Stimulated activated CD4-positive, alpha-beta T cell treated with anti-CD3 and anti-CD28 coated beads, Interleukin-1b, Interleukin-23, amount 100 ng/mL, for 1 hour (primary cell): Measurements from ENCODE around the gene RNH1.
A peak's percentile ranks its signal among the peaks of the same experiment; 100 is the strongest.

Experiments used
- DNase-seq, 2 donors: peaks; one replicate each; pipeline ENCODE4 v3.0.0-alpha.2; 2020; ENCODE audit warnings: low read depth in 2 of 2

RNH1 gene

DNA sequence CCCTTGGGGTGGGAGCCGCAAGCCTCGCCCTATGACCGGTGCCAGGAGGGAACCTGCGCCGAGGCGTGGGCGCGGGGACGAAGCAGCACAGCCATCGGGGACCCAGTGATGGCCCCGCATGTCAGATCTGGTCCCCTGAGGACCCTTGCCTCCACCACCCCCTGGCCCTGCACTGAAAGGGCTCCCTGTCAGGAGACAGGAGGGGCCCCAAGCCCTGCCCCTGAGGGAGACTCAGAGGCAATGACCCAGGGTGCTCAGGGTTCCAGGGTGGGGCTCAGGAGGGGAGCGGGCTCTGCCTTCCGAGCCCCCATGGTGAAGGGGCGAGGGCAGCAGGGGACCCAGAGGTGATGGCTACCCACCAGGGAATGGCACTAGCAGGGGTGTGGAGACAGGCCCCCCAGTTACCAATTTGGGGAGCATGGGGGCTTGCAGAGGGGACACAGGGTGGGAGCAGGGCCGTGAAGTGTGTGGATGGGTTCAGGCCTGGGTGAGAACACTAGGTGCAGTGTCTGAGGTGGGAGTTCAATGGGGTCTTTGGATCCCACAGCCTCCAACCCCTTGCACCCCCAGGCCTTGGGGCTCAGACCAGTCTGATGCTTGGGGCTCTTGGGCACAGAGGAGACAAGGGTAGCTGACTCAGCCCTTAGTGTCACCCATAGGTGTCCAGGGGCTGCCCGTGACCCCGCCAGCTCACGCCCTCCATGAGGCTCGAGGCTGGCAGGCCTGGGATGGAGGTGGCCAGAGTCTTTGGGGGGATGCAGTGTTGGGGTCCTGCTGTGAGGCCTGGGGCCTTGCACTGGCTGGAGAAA, 30.8 kb upstream of the RNH1 start:
- DNase-seq = no peak

DNA sequence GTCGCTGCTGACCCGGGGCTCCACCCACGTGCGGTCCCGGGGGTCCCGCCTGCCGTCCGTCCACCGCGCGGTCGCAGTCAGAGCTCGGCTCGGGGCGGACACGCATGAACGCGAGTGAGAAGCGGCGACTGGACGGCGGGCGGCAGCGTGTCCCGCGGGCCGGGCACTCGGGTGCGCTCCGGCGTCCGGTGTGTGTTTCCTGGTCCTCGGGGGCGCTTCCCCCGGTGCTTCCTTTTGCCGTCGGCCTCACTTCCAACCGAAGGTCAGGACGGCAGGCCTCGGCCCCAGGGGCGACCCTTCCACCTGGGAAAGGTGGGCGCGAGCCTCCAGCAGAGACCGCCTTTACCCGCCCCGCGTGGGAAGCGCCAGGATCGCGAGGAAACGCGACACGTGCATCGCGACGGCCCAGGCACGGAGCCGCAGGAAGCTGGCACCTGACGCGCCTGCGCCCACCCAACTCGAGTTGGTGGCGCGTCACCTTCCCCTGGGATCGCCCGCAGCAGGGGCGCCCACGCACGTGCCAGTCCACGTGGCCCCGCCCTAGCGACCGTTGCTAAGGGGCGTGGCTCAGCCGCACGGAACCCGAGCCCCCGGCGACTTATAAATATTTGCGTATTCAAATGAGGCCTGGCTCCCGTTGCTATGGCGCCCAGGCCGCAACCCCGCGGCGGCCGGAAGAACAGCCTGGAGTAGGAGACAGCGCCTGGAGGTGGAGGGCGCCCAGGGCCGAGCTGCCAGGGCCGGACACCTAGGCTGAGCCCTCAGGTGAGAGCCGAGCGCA, 30.0 kb upstream of the RNH1 start, which contains the start of gene LRRC56:
Gene LRRC56 (plus strand): TSS at position 687 of the 781 bp plus-strand sequence. CDS start 3,158 bp downstream, outside the sequence.
- peak; percentile 77 to 87 for DNase-seq

DNA sequence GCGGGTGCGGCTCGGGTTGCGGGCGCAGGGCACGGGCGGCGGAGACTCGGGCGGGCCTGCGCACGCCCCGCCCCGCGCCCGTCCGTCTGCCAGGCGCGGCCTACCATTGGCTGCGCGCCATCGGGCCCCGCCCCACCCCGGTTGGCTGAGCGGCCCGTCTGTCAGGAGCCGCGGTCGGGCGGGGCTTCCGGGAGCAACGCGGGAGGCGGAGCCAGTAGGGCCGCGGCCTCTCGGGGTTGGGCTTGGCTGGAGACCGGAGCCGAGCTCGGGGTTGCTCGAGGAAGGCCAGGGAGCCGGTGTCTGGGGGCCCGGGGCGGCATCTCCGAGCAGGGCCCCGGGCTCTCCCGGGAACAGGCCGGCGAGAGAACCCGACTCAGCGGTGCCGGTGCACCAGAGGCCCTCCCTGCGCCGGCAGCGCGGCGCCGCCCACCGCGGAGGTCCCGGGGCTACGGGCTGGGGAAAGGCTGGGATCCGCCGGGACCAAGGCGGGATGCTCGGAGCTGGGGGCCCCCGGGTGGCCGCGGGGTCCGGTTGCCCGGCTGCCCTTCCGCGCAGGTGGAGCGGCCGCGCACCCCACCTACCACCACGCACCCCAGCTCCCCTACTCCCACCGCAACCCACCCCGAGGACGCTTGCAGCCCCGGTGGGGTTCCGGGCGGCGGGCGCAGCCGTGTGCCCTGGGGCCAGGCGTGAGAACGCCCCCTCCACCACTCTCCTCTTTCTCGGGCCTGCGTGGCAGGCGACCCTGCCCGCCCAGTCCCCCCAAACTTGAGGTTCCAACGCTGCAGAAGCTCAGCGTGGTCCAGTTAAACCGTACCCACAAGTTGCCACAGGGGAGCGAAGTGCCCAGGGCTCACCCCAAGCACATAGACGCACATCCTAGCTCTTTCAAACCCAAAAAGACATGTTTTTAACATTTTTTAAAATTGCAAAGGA, 28.7 kb upstream of the RNH1 start, which contains the start of gene HRAS:
Gene HRAS (minus strand): TSS at position 58 of the 936 bp plus-strand sequence.
- DNase-seq = peak; percentile 93 to 95

DNA sequence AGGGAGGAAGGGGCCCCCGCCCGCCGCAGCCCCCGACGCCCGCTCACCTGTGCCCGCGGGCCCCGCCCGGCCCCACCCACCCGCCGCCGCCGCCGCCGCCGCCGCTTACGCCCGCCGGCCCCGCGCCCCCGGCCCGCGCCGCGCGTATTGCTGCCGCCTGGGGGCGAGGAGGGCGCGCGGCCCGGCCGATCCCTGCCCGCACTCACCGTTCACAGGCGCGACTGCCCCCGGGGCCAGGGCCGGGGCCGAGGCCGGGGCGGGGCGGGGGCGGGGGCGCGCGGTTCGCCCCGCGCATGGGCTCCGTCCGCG, 28.1 kb upstream of the RNH1 start:
- DNase-seq = no peak

DNA sequence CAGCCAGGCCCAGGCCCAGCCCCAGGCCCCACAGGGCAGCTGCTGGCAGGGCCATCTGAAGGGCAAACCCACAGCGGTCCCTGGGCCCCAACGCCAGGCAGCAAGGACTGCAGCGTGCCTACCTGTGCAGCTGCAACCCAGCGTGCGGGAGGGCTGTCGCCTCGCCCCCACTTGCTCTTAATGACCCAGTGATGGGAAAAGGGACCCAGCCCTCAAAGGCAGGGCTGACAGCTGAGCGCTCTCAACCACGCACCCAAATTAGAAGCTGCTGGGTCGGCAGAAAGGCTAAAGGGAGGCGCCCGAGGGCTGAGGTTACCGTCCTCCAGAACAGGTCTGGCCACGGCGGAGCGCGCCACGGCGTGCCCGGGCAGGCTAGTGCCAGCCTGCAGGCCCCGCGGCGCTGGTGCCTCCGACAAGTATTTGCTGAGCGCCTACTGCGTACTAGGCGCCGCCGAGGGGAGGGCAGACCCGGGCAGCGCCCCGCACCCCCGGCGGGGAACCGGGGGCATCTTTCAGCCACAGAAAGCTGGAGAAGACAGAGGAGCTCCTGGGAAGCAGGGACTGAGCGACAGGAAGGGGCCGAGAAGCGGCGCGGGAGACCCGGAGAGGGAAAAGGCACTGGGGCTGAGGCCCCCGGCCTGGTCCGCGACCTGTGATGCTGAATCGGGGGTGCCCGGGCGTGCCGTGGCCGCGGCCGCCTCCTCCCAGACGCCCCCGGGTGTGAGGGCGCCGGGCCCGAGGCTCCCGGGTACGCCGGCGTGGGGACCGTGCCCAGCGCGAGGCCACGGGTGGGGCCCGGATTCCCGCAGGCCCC, 27.6 kb upstream of the RNH1 start:
- no peak for DNase-seq

DNA sequence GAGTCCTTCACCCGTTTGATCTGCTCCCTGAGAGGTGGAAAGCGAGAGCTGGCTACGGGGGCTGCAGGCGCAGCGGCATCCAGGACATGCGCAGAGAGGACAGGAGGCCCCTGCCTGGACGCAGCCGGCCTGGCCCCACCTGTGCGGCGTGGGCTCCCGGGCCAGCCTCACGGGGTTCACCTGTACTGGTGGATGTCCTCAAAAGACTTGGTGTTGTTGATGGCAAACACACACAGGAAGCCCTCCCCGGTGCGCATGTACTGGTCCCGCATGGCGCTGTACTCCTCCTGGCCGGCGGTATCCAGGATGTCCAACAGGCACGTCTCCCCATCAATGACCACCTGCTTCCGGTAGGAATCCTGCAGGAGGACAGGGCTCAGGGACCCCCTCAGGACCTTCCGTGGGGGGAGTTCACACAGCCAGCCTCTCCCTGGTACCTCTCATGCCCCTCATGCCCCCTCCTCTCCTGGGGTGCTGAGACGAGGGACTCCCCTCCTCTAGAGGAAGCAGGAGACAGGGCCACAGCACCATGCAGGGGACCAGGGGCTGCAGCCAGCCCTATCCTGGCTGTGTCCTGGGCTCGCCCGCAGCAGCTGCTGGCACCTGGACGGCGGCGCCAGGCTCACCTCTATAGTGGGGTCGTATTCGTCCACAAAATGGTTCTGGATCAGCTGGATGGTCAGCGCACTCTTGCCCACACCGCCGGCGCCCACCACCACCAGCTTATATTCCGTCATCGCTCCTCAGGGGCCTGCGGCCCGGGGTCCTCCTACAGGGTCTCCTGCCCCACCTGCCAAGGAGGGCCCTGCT, 26.7 kb upstream of the RNH1 start:
- no peak for DNase-seq

DNA sequence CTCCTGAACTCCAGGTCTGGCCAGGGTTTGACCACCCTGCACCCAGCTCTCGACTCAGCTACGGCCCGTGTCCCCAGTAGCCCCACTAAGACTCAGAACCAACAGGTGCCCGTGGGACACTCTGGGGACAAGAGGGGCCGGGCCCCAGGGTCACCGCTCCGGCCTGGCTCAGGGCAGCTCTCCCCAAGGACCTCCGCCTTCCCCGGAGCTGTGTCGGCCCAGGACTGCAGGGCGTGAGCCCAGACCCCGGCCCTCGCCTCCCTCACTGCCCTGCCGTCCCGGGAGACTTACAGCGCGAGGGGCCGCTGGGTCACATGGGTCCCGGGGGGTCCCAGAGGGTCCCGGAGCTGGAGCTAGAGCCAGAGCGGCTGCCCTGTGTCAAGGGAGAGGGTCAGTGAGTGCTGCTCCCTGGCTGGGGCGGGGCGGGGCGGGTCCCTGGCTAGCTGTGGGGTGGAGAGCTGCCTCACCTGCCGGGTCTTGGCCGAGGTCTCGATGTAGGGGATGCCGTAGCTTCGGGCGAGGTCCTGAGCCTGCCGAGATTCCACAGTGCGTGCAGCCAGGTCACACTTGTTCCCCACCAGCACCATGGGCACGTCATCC, 26.0 kb upstream of the RNH1 start:
- DNase-seq = no peak

DNA sequence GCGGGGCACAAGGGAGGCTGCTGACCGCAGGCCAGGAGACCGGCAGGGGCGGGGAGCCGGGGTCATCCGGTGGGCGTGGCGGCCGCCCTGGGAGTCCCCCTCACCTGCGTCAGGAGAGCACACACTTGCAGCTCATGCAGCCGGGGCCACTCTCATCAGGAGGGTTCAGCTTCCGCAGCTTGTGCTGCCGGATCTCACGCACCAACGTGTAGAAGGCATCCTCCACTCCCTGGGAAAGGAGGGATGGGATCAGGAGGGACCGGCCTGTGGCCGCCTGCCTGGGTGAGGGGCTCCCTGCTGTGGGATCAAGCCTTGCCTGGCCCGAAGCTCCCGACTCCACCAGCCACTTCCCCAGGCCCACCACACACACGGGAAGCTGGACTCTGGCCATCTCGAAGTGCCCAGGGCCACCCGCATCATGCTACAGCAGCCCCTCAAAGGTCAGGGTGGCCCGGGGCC, 25.5 kb upstream of the RNH1 start:
- DNase-seq = no peak

DNA sequence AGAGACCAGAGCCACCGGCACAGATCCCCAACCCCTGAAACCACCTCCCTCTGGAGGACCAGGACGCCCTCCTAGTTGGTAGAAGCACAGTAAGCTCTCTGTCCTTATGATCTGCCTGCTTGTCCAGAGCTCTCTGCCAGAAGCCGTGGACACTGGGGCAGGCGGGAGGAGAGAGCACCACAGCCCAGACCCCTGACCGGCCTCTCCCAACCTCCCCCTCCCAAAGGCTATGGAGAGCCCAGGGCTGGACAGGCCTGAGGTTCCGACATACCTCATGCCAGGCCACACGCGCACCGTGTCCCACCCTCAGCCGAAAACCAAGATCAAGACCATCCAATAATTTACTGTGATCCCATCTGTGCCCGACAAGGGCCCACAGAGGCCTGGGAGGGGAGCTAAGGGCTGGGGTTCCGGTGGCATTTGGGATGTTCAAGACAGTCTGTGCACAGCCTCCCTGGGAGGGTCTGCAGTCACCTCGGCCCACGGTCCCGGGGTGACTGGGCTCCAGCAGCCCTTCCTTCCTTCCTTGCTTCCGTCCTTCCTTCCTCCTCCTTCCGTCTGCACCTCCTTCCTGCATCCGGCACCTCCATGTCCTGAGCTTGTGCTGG, 25.0 kb upstream of the RNH1 start:
- DNase-seq = no peak

DNA sequence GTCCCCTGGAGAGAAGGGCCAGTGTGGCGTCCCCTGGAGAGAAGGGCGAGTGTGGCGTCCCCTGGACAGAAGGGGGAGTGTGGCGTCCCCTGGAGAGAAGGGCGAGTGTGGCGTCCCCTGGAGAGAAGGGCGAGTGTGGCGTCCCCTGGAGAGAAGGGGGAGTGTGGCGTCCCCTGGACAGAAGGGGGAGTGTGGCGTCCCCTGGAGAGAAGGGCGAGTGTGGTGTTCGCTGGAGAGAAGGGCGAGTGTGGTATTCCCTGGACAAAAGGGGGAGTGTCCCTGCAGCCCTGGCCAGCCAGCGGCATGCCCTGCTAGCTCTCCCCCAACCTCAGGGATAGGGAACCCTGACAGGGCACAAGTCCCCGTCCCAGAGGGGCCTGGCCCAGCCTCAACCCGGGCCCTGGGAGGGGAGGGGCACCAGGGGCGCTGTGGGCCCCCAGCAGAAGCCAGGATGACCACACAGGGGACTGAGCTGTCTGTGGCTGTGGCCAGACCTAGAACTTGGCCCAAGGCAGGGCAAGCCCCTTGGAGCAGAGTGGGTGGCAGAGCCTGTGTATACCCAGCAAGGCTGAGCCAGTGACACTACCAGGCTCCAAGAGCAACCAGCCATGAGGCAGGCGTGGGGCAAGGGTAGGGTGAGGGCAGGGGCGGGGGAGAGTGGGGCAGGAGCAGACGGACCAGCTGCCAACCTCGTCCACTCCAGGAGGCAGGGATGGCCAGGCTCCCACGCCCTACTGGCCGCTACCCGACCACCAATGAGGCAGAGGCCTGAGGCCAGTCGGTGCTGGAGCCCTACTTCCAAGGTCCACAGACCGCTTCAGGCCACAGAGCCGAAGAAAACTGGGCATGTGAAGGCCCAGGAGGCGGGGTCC, 24.2 kb upstream of the RNH1 start:
- DNase-seq = no peak

DNA sequence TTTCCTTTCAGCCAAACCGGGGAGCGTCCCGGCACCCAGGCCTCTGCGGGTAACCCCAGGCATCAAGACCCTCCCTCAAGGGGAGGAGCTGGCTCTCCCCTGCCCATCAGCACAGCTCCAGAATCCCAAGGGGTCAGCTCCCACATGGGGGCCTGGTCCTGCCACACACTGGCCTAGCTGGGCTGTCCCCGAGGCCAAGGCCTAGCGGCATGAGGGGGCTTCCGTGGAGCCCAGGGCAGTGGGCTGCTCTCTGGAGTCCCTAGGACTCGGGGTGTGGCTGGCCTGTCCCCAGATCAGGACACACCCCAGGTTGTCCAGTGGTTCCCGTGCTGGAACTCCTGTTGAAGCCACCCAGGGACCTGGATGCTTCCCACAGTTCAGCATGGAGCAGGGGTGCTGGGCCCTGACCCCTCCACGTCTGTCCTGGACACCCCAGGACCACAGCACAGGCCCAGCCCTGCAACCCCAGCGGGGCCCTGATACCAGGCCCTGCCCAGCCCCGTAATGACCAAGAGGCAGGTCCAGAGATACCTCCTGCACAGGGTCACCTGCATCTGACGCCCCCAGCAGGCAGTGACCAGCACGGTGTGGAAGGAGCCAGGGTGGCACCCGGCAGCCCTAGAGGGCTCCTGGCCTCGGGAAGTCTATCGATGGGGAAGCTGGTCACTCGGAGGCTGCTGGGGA, 22.8 kb upstream of the RNH1 start:
- no peak for DNase-seq

DNA sequence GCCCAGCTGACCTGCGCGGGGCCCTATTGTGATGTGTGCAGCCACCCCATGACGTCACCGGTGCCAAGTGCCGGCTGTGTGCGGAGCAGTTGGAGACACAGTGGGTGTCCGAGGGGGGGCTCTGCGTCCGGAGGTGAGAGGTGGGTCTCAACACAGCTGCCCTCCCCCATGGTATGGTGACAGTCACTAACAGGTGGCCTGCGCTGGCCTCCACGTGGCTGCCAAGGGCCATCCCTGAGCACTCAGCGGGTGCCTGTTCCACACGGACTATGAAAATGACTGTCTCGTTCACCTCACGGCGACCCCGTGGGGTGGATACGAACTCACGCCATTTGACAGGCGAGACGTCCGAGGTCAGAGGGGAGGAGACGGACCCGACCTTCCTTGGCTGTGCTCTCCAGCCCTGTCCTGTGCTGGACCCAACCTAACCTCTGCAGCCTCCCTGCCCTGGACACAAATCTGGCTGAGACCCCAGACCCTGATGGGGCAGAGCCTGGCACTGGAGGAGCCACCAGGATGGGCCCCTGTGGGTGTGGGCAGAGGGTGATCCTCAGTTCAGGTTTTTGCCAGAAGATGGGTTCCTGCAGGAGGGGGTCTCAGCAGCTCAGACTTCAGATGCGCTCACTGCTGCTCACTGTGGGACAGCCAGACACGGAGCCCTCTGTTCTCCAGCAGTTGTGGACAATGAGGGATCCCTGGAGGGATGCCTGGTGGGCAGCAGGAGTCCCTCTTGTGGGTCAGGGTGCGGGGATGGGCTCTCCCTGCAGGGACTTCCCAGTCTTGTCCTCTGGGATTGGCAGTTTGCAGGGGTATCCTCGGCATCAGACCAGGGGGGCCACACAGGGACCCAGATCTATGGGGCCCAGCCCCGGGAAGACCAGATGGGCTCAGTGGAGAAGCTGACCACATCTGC, 22.0 kb upstream of the RNH1 start:
- no peak for DNase-seq

DNA sequence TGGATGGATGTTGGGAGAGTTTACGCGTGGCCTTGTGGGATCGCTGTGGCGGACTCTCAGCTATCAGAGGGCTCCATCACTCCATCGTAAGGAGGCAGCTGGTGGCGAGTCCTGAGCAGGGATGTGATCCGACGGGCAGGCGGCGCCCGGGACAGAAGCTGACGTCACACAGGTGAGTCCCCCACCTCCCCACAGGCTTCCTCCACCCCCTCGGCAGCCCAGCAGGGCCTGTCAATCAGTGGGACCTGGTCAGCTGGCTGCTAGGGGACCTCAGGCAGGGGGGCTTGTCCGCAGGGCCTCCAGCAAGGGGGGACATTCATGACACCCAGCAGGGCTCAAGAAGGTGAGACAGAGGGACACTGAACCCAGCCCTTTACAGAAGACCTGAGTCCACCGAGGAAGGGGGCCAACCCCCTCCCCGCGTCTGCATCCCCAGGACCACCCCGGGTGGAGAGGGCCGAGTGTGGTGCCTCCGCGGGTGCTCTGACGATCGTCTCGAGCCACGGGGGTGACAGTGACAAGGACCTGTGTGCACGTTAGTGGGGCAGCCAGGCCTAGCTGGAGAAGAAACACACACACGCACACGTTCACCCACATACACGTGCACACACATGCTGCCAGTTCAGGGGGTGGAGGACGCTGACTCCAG, 21.2 kb upstream of the RNH1 start:
- no peak for DNase-seq

DNA sequence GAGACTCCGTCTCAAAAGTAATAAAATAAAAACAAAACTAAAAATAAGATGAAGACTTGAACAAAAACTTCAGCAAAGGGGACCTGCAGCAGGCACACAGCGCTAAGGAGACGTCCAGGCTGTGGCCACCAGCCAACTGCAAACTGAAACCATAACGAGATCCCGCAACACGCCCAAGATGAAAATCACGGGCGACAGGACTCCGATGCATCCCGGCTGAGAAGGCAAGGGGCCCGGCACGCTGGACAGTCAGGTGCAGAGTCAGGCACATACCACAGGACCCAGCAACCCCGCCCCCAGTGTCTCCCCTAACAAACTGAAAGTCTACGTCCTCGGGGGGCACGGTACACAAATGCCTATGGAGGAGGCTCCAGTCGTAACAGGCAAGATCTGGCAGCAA, 19.1 kb upstream of the RNH1 start:
- DNase-seq = no peak

DNA sequence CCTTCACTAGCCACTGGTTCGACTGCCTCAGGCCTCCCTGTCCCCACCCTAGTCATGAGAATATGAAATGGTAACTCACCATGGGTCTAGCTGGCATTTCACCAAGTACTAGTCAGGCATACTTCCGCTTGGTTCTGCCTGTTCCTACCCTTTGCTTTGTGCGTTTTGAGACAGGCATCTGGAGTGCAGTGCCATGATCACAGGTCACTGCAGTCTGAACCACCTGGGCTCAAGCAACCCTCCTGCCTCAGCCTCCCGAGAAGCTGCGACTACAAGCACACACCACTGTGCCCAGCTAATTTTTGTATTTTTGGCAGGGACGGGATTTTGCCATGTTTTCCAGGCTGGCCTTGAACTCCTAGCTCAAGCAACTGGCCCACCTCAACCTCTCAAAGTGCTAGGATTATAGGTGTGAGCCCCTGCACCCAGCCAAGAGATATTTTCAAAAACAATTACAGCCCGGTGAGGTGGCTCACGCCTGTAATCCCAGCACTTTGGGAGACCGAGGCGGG, 14.2 kb upstream of the RNH1 start:
- DNase-seq = no peak
